GM18951 (cell line): ENCODE data around the gene PDE5A.

Experiments
- POLR2A ChIP-seq: IDR thresholded peaks from 4 replicates; pipeline ENCODE4 v1.6.1; 2011; ENCODE audit warnings: mild to moderate bottlenecking; ENCODE audit not compliant: insufficient read length, insufficient read depth; ENCODE audit errors: extremely low read depth
- in situ Hi-C: fragments of 300-500 bp; cut with MboI; formaldehyde crosslinking; loops from one replicate; pipeline ENCODE4 v1.12.0; 2022; ENCODE audit warnings: low sequenced_read_pairs, mixed read lengths, inconsistent platforms; ENCODE audit not compliant: unreplicated experiment

The PDE5A gene

GRCh38 chr4:119540249-119540648 is 88.4 kb downstream of the PDE5A start:
- in situ Hi-C loops = no loop called here
- no peak for TF ChIP-seq POLR2A

GRCh38 chr4:119537586-119537985 is 91.0 kb downstream of the PDE5A start:
- TF ChIP-seq POLR2A = no peak

GRCh38 chr4:119536572-119537528 is 91.8 kb downstream of the PDE5A start:
- no peak for TF ChIP-seq POLR2A

More at GRCh38 chr4:119537586-119537985, 91.0 kb downstream of the PDE5A start:
- in situ Hi-C loops = no loop called here

GRCh38 chr4:119532319-119532718 is 96.3 kb downstream of the PDE5A start:
- in situ Hi-C loops = no loop called here
- no peak for TF ChIP-seq POLR2A

More at GRCh38 chr4:119536572-119537528, 91.8 kb downstream of the PDE5A start:
- in situ Hi-C loops = no loop called here

- no peak for TF ChIP-seq POLR2A
- in situ Hi-C loops = no loop called here
Measured at GRCh38 chr4:119529788-119530187, 98.8 kb downstream of the PDE5A start.

GRCh38 chr4:119526786-119527550 is 101.6 kb downstream of the PDE5A start:
- no peak for TF ChIP-seq POLR2A
- in situ Hi-C loops = no loop called here

- no peak for TF ChIP-seq POLR2A
- in situ Hi-C loops = no loop called here
Measured at GRCh38 chr4:119525771-119526712, 102.6 kb downstream of the PDE5A start.

GRCh38 chr4:119525005-119525749 is 103.4 kb downstream of the PDE5A start:
- in situ Hi-C loops = no loop called here
- no peak for TF ChIP-seq POLR2A

- in situ Hi-C loops = no loop called here
- TF ChIP-seq POLR2A = no peak
Measured at GRCh38 chr4:119523399-119523798, 105.2 kb downstream of the PDE5A start.

GRCh38 chr4:119521268-119521667 is 107.3 kb downstream of the PDE5A start:
- no peak for TF ChIP-seq POLR2A
- in situ Hi-C loops = no loop called here

GRCh38 chr4:119518915-119519410 is 109.6 kb downstream of the PDE5A start:
- in situ Hi-C loops = no loop called here
- no peak for TF ChIP-seq POLR2A
